Nephron progenitor cell (in vitro differentiated cells): Measurements from ENCODE around the gene ZIC1.

Experiments
- DNase-seq: peaks from one replicate; pipeline ENCODE4 v3.0.0; 2021
- H3K27ac Mint-ChIP-seq: 2 replicates; pipeline ENCODE4 v1.8.0; 2021; ENCODE audit warnings: mild to moderate bottlenecking, moderate library complexity, mixed read lengths
- H3K27me3 Mint-ChIP-seq: 2 replicates; pipeline ENCODE4 v1.8.0; 2021; ENCODE audit warnings: mild to moderate bottlenecking, low read depth, mixed read lengths; ENCODE audit not compliant: poor library complexity
- H3K36me3 Mint-ChIP-seq: 2 replicates; pipeline ENCODE4 v1.8.0; 2021; ENCODE audit warnings: low read depth, mixed read lengths
- H3K4me1 Mint-ChIP-seq: 2 replicates; pipeline ENCODE4 v1.8.0; 2021; ENCODE audit warnings: mixed read lengths
- H3K4me3 Mint-ChIP-seq: 2 replicates; pipeline ENCODE4 v1.8.0; 2021; ENCODE audit warnings: mild to moderate bottlenecking, moderate library complexity, mixed read lengths
- H3K9me3 Mint-ChIP-seq: 2 replicates; pipeline ENCODE4 v1.8.0; 2021; ENCODE audit warnings: mild to moderate bottlenecking, moderate library complexity, mixed read lengths
- TF ChIP-seq, protein P1 (sequence below): fragments of 200-600 bp; sonication (generic); IDR thresholded peaks from 2 replicates; pipeline ENCODE4 v1.5.0; 2021; ENCODE audit warnings: antibody characterized with exemption

ZIC1 gene

DNA sequence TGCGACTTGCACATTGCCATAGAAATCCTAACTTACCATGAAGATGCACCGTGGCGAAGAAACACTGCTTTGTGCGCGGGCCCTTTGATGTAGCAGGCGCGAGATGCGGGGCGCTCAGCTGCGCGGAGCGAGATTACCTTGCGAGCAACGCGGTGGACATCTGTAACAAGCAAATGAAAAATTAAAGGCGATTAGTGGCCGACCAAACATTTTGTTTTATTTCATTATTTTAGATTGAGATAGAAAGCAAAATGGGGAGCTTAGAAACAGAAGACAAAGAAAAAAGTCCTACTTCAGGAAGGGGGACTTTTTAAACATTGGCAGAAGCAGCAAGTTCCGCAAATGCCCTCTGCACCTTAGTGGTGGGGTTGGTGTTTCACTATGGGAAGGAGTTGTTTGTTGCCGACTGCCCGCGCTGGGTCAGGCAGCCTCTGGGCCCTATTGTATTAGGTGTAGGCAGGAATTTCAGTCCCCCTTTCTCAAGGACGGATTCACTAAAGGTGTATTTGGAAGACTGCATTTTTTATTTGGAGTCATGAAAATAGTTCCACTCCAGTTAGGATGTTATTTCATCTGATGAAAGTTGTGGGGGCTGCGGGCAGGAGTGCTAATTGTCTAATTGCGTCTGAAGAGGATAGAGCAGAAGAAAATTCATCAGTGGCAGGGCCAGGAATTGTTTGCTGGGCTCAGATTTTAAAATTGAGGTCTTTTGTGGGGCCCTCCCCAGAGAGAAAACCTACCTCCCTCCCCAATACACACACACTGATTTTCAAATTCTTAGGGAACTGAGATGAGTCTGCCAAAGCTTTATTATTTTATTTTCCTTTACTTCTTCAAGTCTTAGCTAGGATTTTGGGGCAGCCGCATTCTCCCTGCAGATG lies 20.2 kb upstream of the ZIC1 start:
- peaks cover 100% of the 10 kb centered on the region for H3K27me3 Mint-ChIP-seq

DNA sequence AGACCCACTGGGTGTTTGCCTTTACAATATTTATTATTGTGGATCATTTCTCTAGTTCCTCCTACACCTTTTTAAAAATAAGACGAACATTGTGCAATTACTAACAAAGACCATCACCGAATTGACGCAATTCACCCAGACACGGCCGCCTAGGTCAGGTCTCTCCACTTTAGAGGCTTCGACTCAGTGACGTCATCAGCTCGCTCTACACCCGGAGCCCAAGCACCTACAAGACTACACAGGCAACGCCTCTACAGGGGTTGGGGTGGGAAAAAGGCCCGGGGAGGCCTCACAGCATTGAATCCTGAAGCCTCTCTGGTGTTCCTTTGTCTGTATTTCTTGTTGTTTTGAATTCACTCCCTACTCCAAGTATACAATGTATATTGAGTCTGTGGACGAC lies 19.4 kb upstream of the ZIC1 start:
- Mint-ChIP-seq H3K36me3 (no peaks in the 10 kb centered on the region), H3K4me3 (peak overlapping the region; percentile 13), H3K27ac (no peak overlapping the region), H3K4me1 (peaks cover 55% of the 10 kb centered on the region), H3K27me3 (peaks cover 100% of the 10 kb centered on the region), H3K9me3 (no peaks in the 10 kb centered on the region)
- no peak for DNase-seq
- TF ChIP-seq, protein P1, sequence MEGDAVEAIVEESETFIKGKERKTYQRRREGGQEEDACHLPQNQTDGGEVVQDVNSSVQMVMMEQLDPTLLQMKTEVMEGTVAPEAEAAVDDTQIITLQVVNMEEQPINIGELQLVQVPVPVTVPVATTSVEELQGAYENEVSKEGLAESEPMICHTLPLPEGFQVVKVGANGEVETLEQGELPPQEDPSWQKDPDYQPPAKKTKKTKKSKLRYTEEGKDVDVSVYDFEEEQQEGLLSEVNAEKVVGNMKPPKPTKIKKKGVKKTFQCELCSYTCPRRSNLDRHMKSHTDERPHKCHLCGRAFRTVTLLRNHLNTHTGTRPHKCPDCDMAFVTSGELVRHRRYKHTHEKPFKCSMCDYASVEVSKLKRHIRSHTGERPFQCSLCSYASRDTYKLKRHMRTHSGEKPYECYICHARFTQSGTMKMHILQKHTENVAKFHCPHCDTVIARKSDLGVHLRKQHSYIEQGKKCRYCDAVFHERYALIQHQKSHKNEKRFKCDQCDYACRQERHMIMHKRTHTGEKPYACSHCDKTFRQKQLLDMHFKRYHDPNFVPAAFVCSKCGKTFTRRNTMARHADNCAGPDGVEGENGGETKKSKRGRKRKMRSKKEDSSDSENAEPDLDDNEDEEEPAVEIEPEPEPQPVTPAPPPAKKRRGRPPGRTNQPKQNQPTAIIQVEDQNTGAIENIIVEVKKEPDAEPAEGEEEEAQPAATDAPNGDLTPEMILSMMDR = no peak

More for the DNA sequence above, 20.2 kb upstream of the ZIC1 start:
- no peak for DNase-seq
- Mint-ChIP-seq H3K9me3 (no peaks in the 10 kb centered on the region), H3K36me3 (no peaks in the 10 kb centered on the region), H3K27ac (peak overlapping the region; percentile 47), H3K4me3 (peak overlapping the region; percentile 50), H3K4me1 (peaks cover 52% of the 10 kb centered on the region)
- TF ChIP-seq, protein P1 = no peak

DNA sequence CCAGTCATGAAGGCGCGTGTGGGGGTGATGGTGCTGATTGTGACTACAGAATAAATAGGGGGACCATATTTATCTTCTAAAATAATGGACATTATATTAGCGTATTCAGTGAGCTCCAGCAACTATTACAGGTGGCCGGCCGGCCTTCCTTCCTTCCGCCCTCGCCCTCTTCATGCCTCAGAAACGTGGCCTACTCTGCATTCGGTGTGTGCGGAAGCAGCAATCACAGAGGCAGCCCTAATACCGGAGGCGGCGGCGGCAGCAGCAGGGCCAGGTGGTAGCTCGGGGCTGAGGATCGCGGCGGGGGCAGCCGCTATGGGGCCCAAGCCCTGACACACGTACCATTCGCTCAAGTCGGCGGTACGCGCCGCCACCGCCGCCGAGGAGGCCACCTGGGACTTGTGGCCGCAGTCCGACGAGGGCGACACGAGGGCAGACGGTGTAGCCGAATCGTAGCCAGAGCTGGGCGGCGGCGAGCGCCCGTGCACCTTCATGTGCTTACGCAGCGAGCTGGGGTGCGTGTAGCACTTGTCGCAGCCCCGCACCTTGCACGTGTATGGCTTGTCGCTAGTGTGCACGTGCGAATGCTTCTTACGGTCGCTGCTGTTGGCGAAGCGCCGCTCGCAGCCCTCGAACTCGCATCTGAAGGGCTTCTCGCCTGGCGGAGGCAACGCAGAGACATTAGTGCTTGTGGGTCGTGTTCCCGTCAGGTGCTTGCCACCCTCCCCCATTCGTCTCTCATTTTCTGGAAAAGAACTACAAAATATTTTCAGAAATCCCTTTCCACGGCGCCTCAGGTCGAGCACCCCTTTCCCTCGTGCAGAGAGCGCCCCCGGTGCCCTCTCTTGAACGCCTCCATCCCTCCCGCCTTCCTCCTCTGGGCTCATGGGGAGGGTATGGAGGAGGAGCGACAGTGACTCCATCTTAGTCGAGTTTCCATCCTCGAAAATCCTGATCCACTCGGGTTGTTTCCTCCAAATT lies 18.3 kb upstream of the ZIC1 start:
- Mint-ChIP-seq H3K27me3 (peaks cover 100% of the 10 kb centered on the region), H3K9me3 (no peaks in the 10 kb centered on the region), H3K4me3 (peak overlapping the region; percentile 84), H3K27ac (no peak overlapping the region), H3K4me1 (peaks cover 62% of the 10 kb centered on the region), H3K36me3 (no peaks in the 10 kb centered on the region)
- no peak for DNase-seq
- TF ChIP-seq, protein P1 = no peak

DNA sequence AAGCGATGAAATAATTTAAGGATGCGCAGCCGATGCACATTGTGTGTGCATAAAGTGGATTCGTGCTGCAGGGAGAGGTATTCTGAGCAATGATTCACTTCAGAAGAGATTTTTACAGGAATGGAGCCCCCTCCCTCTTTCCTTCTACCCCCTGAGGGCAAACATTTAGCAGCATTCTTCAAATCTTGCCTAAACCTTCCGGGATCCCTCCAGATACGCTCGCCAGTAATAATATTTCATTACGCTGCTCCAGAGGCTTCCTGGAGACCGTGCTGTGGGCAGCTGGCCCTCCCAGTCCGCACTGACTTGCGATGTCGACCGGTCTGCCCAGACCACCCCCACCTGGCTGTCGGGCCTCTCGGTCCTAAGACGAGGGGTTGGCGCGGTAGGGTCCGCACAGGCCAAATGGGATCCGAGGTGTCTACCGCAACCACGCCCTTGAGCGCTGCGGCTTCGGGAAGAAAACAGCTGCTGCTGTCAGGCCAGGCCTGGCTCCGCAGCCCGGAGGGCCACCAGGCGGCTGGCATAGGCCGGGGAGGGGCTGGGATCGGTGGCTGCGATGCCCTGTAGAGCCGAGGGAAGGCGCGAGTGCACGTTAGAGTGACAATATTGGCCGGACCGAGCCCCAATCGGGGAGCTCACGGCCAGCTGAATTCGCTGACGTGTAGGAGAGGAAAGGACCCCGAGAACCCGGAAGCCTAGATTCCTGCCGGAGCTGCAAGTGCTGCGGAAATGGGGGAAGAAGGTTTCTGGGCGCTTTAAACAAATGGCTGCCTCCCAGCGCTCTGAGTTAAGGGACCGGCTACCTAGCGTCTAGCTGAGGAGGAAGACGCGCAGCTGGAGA lies 17.2 kb upstream of the ZIC1 start:
- DNase-seq = peak; percentile 75
- TF ChIP-seq, protein P1 = peak; percentile 26
- Mint-ChIP-seq H3K27ac (no peak overlapping the region), H3K36me3 (no peaks in the 10 kb centered on the region), H3K27me3 (peaks cover 100% of the 10 kb centered on the region), H3K9me3 (no peaks in the 10 kb centered on the region), H3K4me3 (peak overlapping the region; percentile 84), H3K4me1 (peaks cover 65% of the 10 kb centered on the region)

DNA sequence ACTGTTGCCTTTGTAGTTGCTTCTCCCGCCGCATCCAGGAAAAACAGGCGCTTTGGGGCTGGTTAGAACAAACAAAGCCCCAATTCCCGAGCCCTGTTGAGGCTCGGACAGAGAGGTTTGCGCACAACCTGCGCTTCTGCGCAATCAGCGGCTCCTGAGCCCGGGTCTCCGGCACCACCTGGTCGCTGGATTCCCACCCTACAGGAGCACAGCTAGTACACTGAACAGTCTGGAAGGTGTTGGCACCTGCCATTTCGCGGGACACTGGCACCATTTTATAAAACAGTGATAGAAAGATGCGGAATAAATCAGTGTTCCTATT lies 16.6 kb upstream of the ZIC1 start:
- Mint-ChIP-seq H3K4me1 (peaks cover 71% of the 10 kb centered on the region), H3K9me3 (no peaks in the 10 kb centered on the region), H3K27ac (no peak overlapping the region), H3K27me3 (peaks cover 100% of the 10 kb centered on the region), H3K36me3 (no peaks in the 10 kb centered on the region), H3K4me3 (peak overlapping the region; percentile 84)
- TF ChIP-seq, protein P1 = no peak
- no peak for DNase-seq
